HG03439 (cell line): ENCODE data around the gene CSNK1A1.
"Not testable (repeated sequence)": the region's sequence is repeated elsewhere in the genome, so short reads cannot be mapped to it uniquely, and the experiment has no call there.

Experiments used
- ATAC-seq: cut with Tn5 transposase; IDR thresholded peaks from one replicate; pipeline ENCODE4 v1.9.1; 2021; ENCODE audit warnings: mild to moderate bottlenecking, moderate library complexity; ENCODE audit not compliant: unreplicated experiment

Gene CSNK1A1

GRCh38 chr5:149551227-149552037, at the start of gene CSNK1A1:
TSS of gene CSNK1A1 (minus strand) at chr5:149551439. CDS start at chr5:149550964, 475 bp downstream.
- peak; percentile 94 for ATAC-seq

GRCh38 chr5:149600932-149601331, 49.7 kb upstream of the CSNK1A1 start:
- ATAC-seq, result no peak

- no peak for ATAC-seq
Observed at GRCh38 chr5:149599375-149599774, 48.1 kb upstream of the CSNK1A1 start.

GRCh38 chr5:149598966-149599365, 47.7 kb upstream of the CSNK1A1 start:
- ATAC-seq, result no peak

GRCh38 chr5:149598234-149598633, 47.0 kb upstream of the CSNK1A1 start:
- not testable (repeated sequence) for ATAC-seq

GRCh38 chr5:149597618-149598017, 46.4 kb upstream of the CSNK1A1 start:
- ATAC-seq, result no peak

- ATAC-seq, result no peak
Observed at GRCh38 chr5:149596712-149597111, 45.5 kb upstream of the CSNK1A1 start.

- ATAC-seq, result not testable (repeated sequence)
Observed at GRCh38 chr5:149595105-149595504, 43.9 kb upstream of the CSNK1A1 start.

GRCh38 chr5:149594206-149594895, 43.1 kb upstream of the CSNK1A1 start:
- ATAC-seq, result no peak

- ATAC-seq, result no peak
Observed at GRCh38 chr5:149593370-149593769, 42.1 kb upstream of the CSNK1A1 start.

- ATAC-seq, result no peak
Observed at GRCh38 chr5:149588936-149589335, 37.7 kb upstream of the CSNK1A1 start.

GRCh38 chr5:149586708-149587318, 35.6 kb upstream of the CSNK1A1 start:
- no peak for ATAC-seq

- no peak for ATAC-seq
Observed at GRCh38 chr5:149585910-149586309, 34.7 kb upstream of the CSNK1A1 start.

GRCh38 chr5:149584121-149584520, 32.9 kb upstream of the CSNK1A1 start:
- ATAC-seq, result no peak

GRCh38 chr5:149583394-149583793, 32.2 kb upstream of the CSNK1A1 start:
- no peak for ATAC-seq

- ATAC-seq, result no peak
Observed at GRCh38 chr5:149581931-149582768, 30.9 kb upstream of the CSNK1A1 start.

- no peak for ATAC-seq
Observed at GRCh38 chr5:149581192-149581861, 30.1 kb upstream of the CSNK1A1 start, which contains the start of gene ARHGEF37. TSS of gene ARHGEF37 (plus strand) at chr5:149581498. CDS start at chr5:149597770, 16,272 bp downstream.

GRCh38 chr5:149580808-149581191, 29.6 kb upstream of the CSNK1A1 start:
- no peak for ATAC-seq

GRCh38 chr5:149578896-149579295, 27.7 kb upstream of the CSNK1A1 start:
- no peak for ATAC-seq

GRCh38 chr5:149576021-149576420, 24.8 kb upstream of the CSNK1A1 start:
- ATAC-seq, result no peak
